GM12878 (cell line): ENCODE data around the gene TRAFD1.

Source experiments
- BHLHE40 ChIP-seq, 2 experiments: fragments of 450-650 bp in 1 of 2; IDR thresholded peaks; 2 replicates each; pipeline ENCODE4 v1.6.1; 2011 to 2017; ENCODE audit warnings: low read depth in 2 of 2, borderline replicate concordance in 1 of 2, improper control_type of control experiment in 1 of 2, low read length in 1 of 2, mild to moderate bottlenecking in 1 of 2
- CBX5 ChIP-seq: sonication (generic); IDR thresholded peaks from 2 replicates; pipeline ENCODE4 v1.6.1; 2016; ENCODE audit warnings: low read depth, moderate library complexity, mild to moderate bottlenecking, inconsistent platforms
- CEBPB ChIP-seq, 2 experiments: fragments of 150-350 bp in 1 of 2; IDR thresholded peaks; 2 replicates each; pipeline ENCODE4 v1.6.1; 2012 to 2014; ENCODE audit warnings: low read depth in 2 of 2, low read length in 2 of 2, borderline replicate concordance in 1 of 2, inconsistent platforms in 1 of 2
- EZH2 ChIP-seq: IDR thresholded peaks from 2 replicates; pipeline ENCODE4 v1.6.1; 2012; ENCODE audit warnings: low read depth, mild to moderate bottlenecking, control low read depth, inconsistent platforms, low read length, borderline replicate concordance; ENCODE audit not compliant: control insufficient read depth
- HCFC1 ChIP-seq: fragments of 150-350 bp; IDR thresholded peaks from 2 replicates; pipeline ENCODE4 v1.6.1; 2014; ENCODE audit warnings: low read length
- MXI1 ChIP-seq: fragments of 150-350 bp; IDR thresholded peaks from 2 replicates; pipeline ENCODE4 v1.6.1; 2011; ENCODE audit warnings: low read depth, mild to moderate bottlenecking, inconsistent platforms, low read length, improper control_type of control experiment
- RAD21 ChIP-seq: IDR thresholded peaks from 2 replicates; pipeline ENCODE4 v1.6.1; 2011; ENCODE audit warnings: mild to moderate bottlenecking, low read depth, low read length, moderate library complexity; ENCODE audit not compliant: insufficient read depth
- RB1 ChIP-seq: fragments of 450-650 bp; formaldehyde crosslinking; IDR thresholded peaks from 2 replicates; pipeline ENCODE4 v1.6.1; 2017; ENCODE audit warnings: mild to moderate bottlenecking, borderline replicate concordance
- RFX5 ChIP-seq: IDR thresholded peaks from 2 replicates; pipeline ENCODE4 v1.6.1; 2011; ENCODE audit warnings: low read depth, low read length, improper control_type of control experiment
- SIX5 ChIP-seq: IDR thresholded peaks from 2 replicates; pipeline ENCODE4 v1.6.1; 2011; ENCODE audit warnings: mild to moderate bottlenecking, low read depth, low read length, moderate library complexity; ENCODE audit not compliant: severe bottlenecking
- ZNF592 ChIP-seq: fragments of 450-650 bp; IDR thresholded peaks from 2 replicates; pipeline ENCODE4 v1.6.1; 2017; ENCODE audit warnings: mild to moderate bottlenecking, moderate library complexity
- TF ChIP-seq, protein P1 (sequence below), 3 experiments: IDR thresholded peaks in 2 of 3; conservative IDR thresholded peaks in 1 of 3; 2 replicates each; pipeline ENCODE4 v1.5.1; 2011; ENCODE audit warnings: low read depth in 3 of 3, low read length in 3 of 3, mild to moderate bottlenecking in 3 of 3, control low read depth in 2 of 3, moderate library complexity in 2 of 3, inconsistent platforms in 1 of 3, mixed read lengths in 1 of 3; ENCODE audit not compliant: control insufficient read depth in 2 of 3, insufficient read depth in 1 of 3; ENCODE audit errors: extremely low read depth in 1 of 3

GRCh38 chr12:112140728-112141127, 15.4 kb downstream of the TRAFD1 start:
- TF ChIP-seq, protein P1, sequence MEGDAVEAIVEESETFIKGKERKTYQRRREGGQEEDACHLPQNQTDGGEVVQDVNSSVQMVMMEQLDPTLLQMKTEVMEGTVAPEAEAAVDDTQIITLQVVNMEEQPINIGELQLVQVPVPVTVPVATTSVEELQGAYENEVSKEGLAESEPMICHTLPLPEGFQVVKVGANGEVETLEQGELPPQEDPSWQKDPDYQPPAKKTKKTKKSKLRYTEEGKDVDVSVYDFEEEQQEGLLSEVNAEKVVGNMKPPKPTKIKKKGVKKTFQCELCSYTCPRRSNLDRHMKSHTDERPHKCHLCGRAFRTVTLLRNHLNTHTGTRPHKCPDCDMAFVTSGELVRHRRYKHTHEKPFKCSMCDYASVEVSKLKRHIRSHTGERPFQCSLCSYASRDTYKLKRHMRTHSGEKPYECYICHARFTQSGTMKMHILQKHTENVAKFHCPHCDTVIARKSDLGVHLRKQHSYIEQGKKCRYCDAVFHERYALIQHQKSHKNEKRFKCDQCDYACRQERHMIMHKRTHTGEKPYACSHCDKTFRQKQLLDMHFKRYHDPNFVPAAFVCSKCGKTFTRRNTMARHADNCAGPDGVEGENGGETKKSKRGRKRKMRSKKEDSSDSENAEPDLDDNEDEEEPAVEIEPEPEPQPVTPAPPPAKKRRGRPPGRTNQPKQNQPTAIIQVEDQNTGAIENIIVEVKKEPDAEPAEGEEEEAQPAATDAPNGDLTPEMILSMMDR (IDR thresholded peaks at IDR 0.05 in 2 of 3, conservative IDR thresholded peaks at IDR 0.05 in 1 of 3; ENCODE audit: control insufficient read depth in 2 of 3, extremely low read depth in 1 of 3, insufficient read depth in 1 of 3, low read depth in 3 of 3, low read length in 3 of 3) = no peak
- TF ChIP-seq RAD21 (no peak), SIX5 (no peak), RFX5 (no peak), BHLHE40 (IDR thresholded peaks at IDR 0.05; ENCODE audit: borderline replicate concordance in 1 of 2, low read depth in 2 of 2, low read length in 1 of 2) (no peak), HCFC1 (no peak), EZH2 (no peak), ZNF592 (no peak), RB1 (no peak), CBX5 (no peak), MXI1 (no peak), CEBPB (IDR thresholded peaks at IDR 0.05; ENCODE audit: borderline replicate concordance in 1 of 2, low read depth in 2 of 2, low read length in 2 of 2) (no peak)
